HG03571 (cell line): Measurements from ENCODE around the gene SPRR3.

Experiments used
- ATAC-seq: cut with Tn5 transposase; IDR thresholded peaks from one replicate; pipeline ENCODE4 v1.9.1; 2021; ENCODE audit not compliant: unreplicated experiment

SPRR3 gene

DNA sequence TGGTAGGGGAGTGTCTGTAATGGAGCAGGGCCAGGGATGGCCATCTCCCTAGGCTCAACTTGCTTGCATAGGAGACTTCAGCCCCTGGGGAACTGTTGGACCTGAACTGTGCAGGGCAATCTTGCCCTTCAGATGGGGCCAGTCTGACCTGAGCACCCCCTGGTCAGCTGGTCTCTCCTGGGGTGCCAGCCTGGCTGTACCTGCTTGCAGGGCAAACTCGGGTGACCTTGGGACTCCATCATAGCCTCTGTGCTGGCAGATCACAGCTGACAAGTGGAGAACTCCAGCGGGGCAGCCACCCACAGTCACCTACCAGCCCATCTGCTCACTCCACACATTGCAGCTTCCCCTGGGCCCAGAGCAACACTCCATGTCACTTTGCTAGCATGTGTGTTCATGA is 47.7 kb downstream of the SPRR3 start:
- ATAC-seq: no peak
